Transverse colon (tissue), 4 donors: ENCODE data around the gene C9orf50.

Experiments
- EP300 ChIP-seq: sonication (generic); formaldehyde crosslinking; IDR thresholded peaks from one replicate; pipeline ENCODE4 v1.6.1; 2017; ENCODE audit warnings: antibody characterized with exemption, low read depth
- POLR2A ChIP-seq: fragments of 450-650 bp; IDR thresholded peaks from one replicate; pipeline ENCODE4 v1.6.1; 2016; ENCODE audit warnings: antibody characterized with exemption, mild to moderate bottlenecking, moderate library complexity
- POLR2AphosphoS5 ChIP-seq, 3 donors: sonication (generic); formaldehyde crosslinking; IDR thresholded peaks; one replicate each; pipeline ENCODE4 v1.6.1; 2016; ENCODE audit warnings: antibody characterized with exemption in 3 of 3
- TF ChIP-seq, protein P1 (sequence below), 5 experiments: fragments of 200-600 bp in 3 of 5; fragments of 450-650 bp in 2 of 5; sonication (generic) in 3 of 5; IDR thresholded peaks; 1 replicate in 2 of 5; 2 replicates in 3 of 5; pipeline ENCODE4 v1.5.1; 2016 to 2017; ENCODE audit warnings: antibody characterized with exemption in 5 of 5, inconsistent platforms in 3 of 5, mild to moderate bottlenecking in 2 of 5, moderate library complexity in 1 of 5

DNA sequence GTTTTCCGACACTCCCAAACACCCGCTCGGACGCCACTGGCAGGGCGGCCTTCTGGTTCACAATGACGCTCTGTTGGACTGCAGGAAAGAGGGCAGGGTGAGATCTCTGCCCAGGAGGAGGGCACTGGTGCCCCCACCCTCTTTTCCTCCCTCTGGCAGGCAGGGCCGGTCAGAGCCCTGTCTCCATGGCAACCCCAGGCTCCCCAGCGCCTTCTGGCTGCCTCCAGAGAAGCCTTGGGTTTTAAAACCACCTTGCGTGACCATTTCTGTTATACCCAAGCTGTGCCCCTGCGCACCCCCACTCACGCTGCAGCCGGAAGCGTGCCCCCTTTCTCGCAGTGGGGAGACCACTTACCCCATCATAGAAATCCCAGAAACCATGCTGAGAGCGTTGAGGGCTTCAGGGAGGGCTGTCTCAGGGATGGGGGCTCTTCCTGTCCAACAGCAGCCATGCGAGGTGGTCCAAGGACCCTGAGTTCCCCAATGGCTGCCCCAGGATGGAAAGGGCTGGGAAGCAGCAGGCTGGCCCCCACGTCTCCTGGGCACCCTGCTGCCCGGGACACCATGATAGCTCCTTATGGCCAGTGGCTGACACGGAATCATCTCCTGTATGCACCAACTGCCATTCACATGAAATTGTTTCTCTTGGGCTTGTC is 7.3 kb downstream of the C9orf50 start:
- TF ChIP-seq, protein P1, sequence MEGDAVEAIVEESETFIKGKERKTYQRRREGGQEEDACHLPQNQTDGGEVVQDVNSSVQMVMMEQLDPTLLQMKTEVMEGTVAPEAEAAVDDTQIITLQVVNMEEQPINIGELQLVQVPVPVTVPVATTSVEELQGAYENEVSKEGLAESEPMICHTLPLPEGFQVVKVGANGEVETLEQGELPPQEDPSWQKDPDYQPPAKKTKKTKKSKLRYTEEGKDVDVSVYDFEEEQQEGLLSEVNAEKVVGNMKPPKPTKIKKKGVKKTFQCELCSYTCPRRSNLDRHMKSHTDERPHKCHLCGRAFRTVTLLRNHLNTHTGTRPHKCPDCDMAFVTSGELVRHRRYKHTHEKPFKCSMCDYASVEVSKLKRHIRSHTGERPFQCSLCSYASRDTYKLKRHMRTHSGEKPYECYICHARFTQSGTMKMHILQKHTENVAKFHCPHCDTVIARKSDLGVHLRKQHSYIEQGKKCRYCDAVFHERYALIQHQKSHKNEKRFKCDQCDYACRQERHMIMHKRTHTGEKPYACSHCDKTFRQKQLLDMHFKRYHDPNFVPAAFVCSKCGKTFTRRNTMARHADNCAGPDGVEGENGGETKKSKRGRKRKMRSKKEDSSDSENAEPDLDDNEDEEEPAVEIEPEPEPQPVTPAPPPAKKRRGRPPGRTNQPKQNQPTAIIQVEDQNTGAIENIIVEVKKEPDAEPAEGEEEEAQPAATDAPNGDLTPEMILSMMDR (IDR thresholded peaks at IDR 0.05): no peak
- no peak for TF ChIP-seq POLR2A
- peak in 1 of 3 donors; percentile 14 for TF ChIP-seq POLR2AphosphoS5 (IDR thresholded peaks at IDR 0.05)
- TF ChIP-seq EP300: no peak
